ENCODE data around the gene ERICH6B.
"Not testable (repeated sequence)": the region's sequence is repeated elsewhere in the genome, so short reads cannot be mapped to it uniquely, and the experiment has no call there.

Gene ERICH6B

DNA sequence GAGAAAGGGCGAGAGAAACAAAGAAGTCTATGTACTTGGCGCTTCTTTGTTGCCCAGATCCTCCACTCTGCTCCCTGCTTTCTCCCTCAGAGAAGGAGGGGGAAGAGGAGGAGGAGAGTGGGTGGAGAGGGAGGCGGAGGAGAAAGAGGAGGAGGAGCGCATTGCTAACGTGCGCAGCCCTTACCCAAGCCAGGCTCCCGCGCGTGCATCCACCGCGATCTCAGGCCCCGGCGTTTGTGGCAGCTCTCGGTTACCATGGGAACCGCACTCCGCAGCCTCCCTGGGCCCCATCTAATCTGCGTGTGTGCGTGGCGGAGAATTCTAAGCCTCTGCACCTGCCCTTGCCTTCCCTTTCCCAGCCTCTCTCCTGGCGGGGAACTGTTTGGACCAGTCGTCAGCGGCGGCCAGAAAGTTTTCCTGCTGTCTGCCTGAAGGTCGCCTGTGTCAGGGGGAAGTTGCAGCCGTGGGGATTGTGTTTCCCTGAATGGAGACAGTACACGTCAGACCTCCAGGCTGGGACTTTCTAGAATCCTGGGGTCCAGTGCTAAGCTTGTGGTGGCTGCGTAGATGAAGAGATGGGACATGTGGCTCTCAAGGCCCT lies at the start of gene ERICH6B:
ERICH6B (minus strand) TSS at position 239 of the 601 bp plus-strand sequence. CDS start 18,734 bp downstream, outside the sequence.
- DNase-seq (ENCODE audit: low read depth) = no peak

DNA sequence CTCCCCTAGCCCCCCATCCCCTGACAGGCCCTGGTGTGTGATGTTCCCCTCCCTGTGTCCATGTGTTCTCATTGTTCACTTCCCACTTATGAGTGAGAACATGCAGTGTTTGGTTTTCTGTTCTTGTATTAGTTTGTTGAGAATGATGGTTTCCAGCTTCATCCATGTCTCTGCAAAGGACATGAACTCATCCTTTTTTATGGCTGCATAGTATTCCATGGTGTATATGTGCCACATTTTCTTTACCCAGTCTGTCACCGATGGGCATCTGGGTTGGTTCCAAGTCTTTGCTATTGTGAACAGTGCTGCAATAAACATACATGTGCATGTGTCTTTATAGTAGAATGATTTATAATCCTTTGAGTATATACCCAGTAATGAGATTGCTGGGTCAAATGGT lies 47.4 kb upstream of the ERICH6B start:
- DNase-seq (ENCODE audit: low read depth) = not testable (repeated sequence)

DNA sequence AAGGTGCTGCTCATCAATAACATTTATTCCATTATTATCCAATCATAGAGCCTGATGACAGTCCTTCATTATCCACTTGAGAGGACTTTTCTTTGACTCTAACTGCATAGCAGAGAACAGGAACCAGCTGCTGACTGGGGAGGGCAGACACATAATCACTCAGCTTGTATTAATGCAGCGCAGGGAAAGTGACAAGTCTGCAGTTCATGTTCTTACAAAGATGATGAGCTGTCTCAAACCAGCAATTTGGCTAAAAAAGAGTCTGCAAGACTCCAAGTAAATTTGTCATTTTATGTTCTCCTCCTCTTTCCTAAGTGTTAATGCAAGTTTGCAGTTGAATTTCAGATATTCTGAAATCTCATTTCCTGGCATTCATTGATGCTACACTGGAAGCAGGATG lies 46.6 kb upstream of the ERICH6B start:
- no peak for DNase-seq (ENCODE audit: low read depth)

DNA sequence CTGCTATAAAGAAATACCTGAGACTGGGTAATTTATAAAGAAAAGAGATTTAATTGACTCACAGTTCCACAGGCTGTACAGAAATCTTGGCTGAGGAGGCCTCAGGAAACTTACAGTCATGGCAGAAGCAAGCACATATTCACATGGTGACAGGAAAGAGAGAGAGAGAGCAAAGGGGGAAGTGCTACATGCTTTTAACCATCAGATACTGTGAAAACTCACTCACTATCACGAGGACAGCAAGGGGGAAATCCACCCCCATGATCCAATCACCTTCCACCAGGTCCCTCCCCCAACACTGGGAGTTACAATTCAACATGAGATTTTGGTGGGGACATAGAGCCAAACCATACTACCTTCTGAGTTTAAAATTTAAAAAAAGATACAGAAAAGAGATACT lies 44.9 kb upstream of the ERICH6B start:
- DNase-seq (ENCODE audit: low read depth) = not testable (repeated sequence)

- no peak for DNase-seq (ENCODE audit: low read depth)
Measured at GRCh38 chr13:45659536-45659935, 44.0 kb upstream of the ERICH6B start.

GRCh38 chr13:45658586-45659235 lies 43.2 kb upstream of the ERICH6B start:
- DNase-seq (ENCODE audit: low read depth) = no peak

GRCh38 chr13:45654633-45655349 lies 39.3 kb upstream of the ERICH6B start:
- DNase-seq (ENCODE audit: low read depth) = no peak

DNA sequence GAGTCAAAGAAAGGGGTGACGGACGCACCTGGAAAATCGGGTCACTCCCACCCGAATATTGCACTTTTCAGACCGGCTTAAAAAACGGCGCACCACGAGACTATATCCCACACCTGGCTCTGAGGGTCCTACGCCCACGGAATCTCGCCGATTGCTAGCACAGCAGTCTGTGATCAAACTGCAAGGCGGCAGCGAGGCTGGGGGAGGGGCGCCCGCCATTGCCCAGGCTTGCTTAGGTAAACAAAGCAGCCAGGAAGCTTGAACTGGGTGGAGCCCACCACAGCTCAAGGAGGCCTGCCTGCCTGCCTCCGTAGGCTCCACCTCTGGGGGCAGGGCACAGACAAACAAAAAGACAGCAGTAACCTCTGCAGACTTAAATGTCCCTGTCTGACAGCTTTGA lies 29.7 kb upstream of the ERICH6B start:
- DNase-seq (ENCODE audit: low read depth) = not testable (repeated sequence)

DNA sequence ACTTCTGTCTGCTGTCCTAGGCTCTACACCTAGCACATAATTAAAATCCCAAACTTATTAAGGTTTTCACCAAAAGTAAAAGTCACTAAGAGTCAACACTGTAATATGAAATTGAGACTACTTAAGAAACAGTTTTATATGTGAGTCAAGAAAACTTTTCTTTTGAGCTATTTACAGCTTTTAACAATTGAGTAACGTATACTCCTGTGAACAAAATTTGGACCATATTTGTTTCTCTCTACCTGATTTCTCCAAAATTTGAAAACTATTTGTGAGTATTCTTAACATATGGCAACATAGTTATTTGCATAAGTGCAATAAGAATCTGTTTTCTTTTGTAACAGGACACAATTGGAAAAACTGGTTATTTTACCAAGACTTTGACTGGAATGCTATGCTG lies 26.6 kb upstream of the ERICH6B start:
- DNase-seq (ENCODE audit: low read depth) = not testable (repeated sequence)

- not testable (repeated sequence) for DNase-seq (ENCODE audit: low read depth)
Measured at GRCh38 chr13:45635291-45635690, 19.8 kb upstream of the ERICH6B start.

- DNase-seq (ENCODE audit: low read depth) = no peak
Measured at GRCh38 chr13:45630791-45631190, 15.3 kb upstream of the ERICH6B start.

DNA sequence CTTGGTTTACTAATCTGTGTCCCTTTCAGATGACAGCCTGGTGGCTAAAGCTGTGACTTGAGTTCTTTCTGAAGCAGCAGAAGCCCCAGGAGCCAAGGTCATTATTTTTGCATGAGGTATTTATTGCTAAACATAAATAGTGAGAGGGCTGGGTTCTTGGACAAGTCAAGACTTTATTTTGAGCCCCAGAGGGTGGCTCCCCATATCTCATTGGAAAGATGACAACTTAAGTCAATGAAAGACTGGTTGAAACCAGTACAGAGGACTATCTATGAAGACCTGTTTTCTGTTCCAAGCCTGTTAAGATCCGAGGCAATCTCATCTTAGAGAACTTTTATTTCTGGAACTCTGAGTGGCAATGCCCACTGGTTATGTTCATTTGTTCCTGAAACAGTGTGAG lies 14.4 kb upstream of the ERICH6B start:
- DNase-seq (ENCODE audit: low read depth) = no peak

DNA sequence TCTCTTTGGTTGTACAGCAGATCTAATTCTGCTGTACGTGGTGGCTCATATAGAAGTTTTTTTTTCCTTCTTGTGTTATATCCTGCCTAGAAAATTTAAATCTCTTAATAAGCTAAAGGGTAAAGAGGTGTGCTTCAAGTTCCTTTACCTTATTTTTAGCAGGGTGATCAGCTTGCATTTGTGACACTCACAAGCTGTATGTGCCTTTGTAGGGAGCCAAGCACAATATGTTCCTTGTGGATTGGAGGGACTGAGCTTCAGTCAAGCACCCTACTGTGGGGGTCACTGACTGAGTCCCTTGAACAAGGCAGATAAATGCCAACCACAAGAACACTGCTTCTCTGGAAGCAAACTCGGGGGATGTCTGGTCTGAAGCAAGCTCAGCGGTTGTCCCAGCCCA lies 12.6 kb upstream of the ERICH6B start:
- DNase-seq (ENCODE audit: low read depth) = no peak

- no peak for DNase-seq (ENCODE audit: low read depth)
Measured at GRCh38 chr13:45627656-45628055, 12.1 kb upstream of the ERICH6B start.

DNA sequence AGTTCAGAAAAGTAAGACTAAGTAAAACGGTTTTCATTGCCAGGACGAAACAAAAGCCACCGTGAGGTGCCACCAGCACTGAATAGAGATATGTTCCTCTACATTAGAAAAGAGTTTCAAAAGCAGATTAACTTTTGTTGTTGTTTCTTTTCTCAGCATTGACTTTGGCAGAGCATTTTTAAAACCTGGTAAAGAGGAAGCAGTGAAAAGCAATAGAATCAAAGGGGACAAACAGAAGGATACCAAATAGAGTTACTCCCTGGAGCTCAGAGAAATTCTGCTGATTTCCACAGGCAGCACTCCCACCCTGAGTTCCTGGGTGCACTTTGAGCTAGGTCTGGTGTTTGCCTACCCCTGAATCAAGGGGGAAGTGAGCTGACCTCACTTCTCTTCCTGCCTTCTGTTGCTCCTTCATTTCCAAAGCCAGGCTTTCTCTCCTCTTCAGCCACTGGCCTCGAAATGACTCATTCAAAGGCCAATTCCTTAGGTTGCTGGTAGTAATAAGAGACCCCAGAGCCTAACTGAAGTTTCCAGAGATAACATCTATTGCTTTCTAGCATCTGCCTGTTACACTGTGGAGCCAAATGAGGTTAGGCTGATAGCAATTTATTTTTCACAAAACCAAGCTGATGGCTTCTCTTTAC lies 11.3 kb upstream of the ERICH6B start:
- DNase-seq (ENCODE audit: low read depth) = no peak

GRCh38 chr13:45623516-45624090 lies 8.1 kb upstream of the ERICH6B start:
- DNase-seq (ENCODE audit: low read depth) = no peak

- DNase-seq (ENCODE audit: low read depth) = no peak
Measured at GRCh38 chr13:45621950-45622349, 6.4 kb upstream of the ERICH6B start.

DNA sequence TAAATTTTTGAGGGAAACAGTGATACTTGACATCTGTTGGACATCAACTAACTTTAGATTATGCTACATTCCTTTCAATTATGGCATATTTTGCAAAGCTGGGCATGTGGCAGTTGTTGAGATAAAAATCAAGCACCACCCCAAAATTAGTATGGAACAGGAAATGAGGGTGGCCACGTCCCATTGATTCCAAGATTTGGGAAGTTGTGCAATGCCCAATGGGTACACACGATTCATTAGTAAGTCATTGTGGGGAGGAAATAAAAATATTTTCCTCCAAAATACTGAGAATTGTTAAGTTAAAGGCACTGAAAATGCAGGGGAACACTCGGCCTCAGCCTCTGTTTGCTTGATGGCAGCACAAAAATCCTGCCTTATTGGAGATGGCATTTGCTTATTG lies 7.6 kb downstream of the ERICH6B start:
- DNase-seq (ENCODE audit: low read depth) = no peak

DNA sequence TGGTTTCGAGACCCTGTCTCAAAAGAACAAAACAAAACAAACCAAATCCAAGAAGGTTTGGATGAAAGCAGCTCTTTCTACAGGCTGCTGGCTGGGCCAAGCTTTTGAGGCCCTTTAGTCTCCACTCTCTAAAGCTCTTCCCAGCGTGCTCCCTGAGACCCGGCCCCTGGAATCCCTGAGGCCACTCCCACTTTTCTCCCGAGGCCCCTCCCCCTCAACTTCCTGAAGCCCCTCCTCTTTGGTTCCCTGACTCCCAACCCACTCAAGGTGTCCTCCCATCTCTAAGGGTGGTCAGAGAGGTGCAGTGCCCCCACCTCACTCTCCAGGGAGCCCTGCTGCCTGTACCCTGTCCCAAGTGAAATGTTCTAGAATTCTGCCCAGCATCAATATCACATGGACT lies 10.6 kb downstream of the ERICH6B start:
- no peak for DNase-seq (ENCODE audit: low read depth)

GRCh38 chr13:45603338-45603737 lies 12.2 kb downstream of the ERICH6B start:
- DNase-seq (ENCODE audit: low read depth) = no peak

DNA sequence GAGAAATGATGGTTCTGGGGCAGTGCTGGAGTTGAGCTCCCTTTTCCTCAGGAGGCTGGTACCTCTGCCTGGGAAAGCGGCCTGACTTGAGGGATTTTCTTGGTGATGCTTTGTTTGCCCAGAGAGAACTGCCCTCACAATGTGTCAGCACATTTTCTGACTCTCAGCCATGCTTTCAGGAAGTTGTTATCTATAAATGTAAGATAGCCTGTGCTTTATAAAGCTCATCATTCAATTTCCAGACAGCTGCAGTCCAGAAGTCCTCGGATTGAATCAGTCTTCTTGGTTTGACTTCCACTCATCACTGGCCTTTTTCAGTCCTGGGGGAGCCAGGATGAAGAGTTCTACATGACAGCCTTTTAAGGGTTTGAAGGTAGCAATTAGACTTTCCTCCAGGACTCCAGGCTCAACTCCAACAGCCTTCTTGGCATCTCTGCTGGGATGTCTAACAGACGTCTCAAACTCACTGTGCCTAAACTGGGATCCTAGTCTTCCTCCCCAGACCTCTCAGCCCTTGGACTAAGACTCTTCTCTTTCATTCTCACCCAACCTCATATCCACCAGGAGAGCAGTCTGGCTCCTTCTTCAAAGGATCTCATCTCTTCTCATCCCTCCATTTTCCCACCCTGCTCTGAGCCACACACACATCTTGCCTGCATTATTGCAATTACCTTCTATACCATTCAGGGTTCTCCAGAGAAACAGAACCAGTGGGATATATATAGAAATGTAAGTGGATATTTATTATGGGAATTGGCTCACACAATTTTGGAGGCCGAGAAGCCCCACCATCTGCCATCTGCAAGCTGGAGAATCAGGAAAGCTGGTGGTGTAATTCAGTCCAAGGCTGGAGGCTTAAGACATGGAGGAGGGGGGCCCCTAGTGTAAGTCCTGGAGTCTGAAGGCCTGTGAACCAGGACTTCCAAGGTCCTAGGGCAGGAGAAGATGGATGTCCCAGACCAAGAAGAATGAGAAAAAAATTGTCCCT lies 13.1 kb downstream of the ERICH6B start:
- DNase-seq (ENCODE audit: low read depth) = no peak
